ENCODE measurements around the gene STAT4. TPM values are rescaled to one million over a fixed set of nuclear protein-coding genes. Genes with fewer than 3 reads are reported as not detected.

Gene STAT4
- total RNA-seq, 1 experiment from 2014 or later, result 0.71 TPM

DNA sequence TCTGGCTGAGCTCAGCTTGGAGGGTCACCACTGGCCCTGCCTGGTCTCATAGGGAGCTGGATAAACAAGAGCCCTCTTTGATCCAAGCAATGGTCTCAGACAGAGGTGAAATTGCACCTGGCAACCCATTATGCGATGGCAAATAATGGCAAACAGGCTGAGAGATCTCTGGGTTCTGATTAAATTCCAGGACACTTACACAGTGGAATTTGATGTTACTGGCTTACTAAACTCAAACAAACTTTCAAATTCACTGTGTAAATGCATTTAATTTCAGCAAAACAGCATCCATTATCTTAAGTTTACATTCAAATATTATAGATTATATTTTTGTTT lies 19.5 kb upstream of the STAT4 start:
- CTCF ChIA-PET, result no interaction called here
- Histone ChIP-seq H3K9me3 (ENCODE audit: low read depth, low read length, poor library complexity, severe bottlenecking) (no peaks in the 10 kb centered on the region), H3K27ac (ENCODE audit: low read depth, low read length, poor library complexity, severe bottlenecking) (no peak overlapping the region), H3K36me3 (ENCODE audit: insufficient read depth, low read length, poor library complexity, severe bottlenecking) (no peaks in the 10 kb centered on the region), H3K4me1 (ENCODE audit: insufficient read depth, low read length, poor library complexity, severe bottlenecking) (peaks cover 14% of the 10 kb centered on the region), H3K4me3 (ENCODE audit: low read depth, low read length, poor library complexity, severe bottlenecking) (no peak overlapping the region), H3K27me3 (replicated peaks; ENCODE audit: insufficient read depth, low read depth, low read length, poor library complexity) (no peaks in the 10 kb centered on the region)
- intact Hi-C loops (cut with micrococcal nuclease; ENCODE audit: unreplicated experiment), result no loop called here
- BruUV-seq (replicated peaks), result no TSS peak
- TF ChIP-seq EZH2 (IDR thresholded peaks at IDR 0.05; ENCODE audit: borderline replicate concordance, low read depth, low read length, poor library complexity, severe bottlenecking) (no peak), CTCF (conservative IDR thresholded peaks at IDR 0.05; ENCODE audit: low read depth, low read length) (no peak)
- no peak for DNase-seq (ENCODE audit: low spot score)
- POLR2A ChIA-PET (ENCODE audit: low non-redundant PET), result no interaction called here

DNA sequence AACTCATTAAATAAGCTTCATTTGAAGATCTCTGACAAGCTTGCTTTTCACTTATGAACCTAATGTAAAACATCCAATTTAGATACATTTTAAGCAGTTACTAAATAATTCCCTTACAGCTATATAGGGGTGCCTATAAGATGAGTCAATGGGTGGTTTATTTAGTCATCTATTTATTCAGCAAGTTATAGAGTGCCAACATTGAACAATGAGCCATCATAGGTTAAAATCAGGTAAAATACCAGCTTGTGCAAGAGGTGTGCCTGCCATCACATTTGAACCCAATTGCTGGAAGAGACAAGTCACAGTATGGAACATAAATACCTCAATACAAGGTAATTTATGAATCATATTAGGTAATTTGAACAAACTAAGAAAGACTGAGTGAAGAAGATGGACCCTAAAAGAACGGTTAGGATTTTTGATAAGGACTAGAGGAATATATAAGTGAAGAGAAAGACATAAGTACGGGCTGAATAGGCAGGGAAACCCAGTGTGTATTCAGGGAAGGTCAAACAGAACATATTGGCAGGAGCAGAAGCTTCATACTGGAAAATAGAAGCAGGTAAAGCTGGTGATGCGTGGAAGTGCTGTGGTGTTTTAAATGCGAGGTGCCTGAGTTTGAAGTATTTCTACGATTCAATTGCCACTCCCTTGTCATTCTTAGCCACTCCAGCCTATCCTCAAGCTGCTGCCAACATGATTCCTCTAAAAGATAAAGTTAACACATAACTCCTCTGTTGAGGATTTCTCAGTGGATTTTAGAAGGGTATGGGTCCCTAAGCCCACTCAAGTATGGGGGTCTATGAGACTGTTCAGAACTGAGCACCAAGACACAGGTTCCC lies 18.9 kb upstream of the STAT4 start:
- ChIA-PET POLR2A (ENCODE audit: low non-redundant PET) (no interaction called here), CTCF (no interaction called here)

DNA sequence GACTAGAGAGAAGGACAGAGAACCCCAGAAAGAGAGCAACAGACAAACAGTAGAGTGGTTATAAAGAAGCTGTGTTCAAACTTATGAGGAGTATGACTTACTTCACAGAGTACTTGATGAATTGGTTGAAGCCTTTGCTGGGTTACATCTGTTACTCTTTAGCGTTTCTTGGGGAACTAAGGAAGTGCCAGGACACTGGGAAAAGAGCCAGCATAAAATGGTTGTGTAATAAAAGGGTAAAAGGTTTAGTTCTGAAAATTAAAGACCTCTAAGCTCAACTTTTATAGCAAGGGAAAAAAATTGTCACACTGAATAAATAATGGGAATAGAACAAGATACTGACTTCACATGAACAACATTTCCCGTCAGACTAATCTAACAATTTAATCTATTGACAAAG lies 17.0 kb upstream of the STAT4 start:
- Histone ChIP-seq H3K4me3 (ENCODE audit: low read depth, low read length, poor library complexity, severe bottlenecking) (no peak overlapping the region), H3K27ac (ENCODE audit: low read depth, low read length, poor library complexity, severe bottlenecking) (no peak overlapping the region), H3K27me3 (replicated peaks; ENCODE audit: insufficient read depth, low read depth, low read length, poor library complexity) (no peaks in the 10 kb centered on the region), H3K4me1 (ENCODE audit: insufficient read depth, low read length, poor library complexity, severe bottlenecking) (peaks cover 14% of the 10 kb centered on the region), H3K36me3 (ENCODE audit: insufficient read depth, low read length, poor library complexity, severe bottlenecking) (no peaks in the 10 kb centered on the region), H3K9me3 (ENCODE audit: low read depth, low read length, poor library complexity, severe bottlenecking) (no peaks in the 10 kb centered on the region)
- BruUV-seq (replicated peaks), result no TSS peak
- ChIA-PET CTCF (no interaction called here), POLR2A (ENCODE audit: low non-redundant PET) (no interaction called here)
- peak; percentile 56 for DNase-seq (ENCODE audit: low spot score)
- TF ChIP-seq CTCF (conservative IDR thresholded peaks at IDR 0.05; ENCODE audit: low read depth, low read length) (no peak), EZH2 (IDR thresholded peaks at IDR 0.05; ENCODE audit: borderline replicate concordance, low read depth, low read length, poor library complexity, severe bottlenecking) (no peak)
- intact Hi-C loops (cut with micrococcal nuclease; ENCODE audit: unreplicated experiment), result no loop called here

More for the DNA sequence above, 18.9 kb upstream of the STAT4 start:
- Histone ChIP-seq H3K36me3 (ENCODE audit: insufficient read depth, low read length, poor library complexity, severe bottlenecking) (no peaks in the 10 kb centered on the region), H3K4me1 (ENCODE audit: insufficient read depth, low read length, poor library complexity, severe bottlenecking) (peaks cover 14% of the 10 kb centered on the region), H3K27me3 (replicated peaks; ENCODE audit: insufficient read depth, low read depth, low read length, poor library complexity) (no peaks in the 10 kb centered on the region), H3K4me3 (ENCODE audit: low read depth, low read length, poor library complexity, severe bottlenecking) (no peak overlapping the region), H3K27ac (ENCODE audit: low read depth, low read length, poor library complexity, severe bottlenecking) (no peak overlapping the region), H3K9me3 (ENCODE audit: low read depth, low read length, poor library complexity, severe bottlenecking) (no peaks in the 10 kb centered on the region)
- intact Hi-C loops (cut with micrococcal nuclease; ENCODE audit: unreplicated experiment), result no loop called here
- DNase-seq (ENCODE audit: low spot score), result no peak
- TF ChIP-seq CTCF (conservative IDR thresholded peaks at IDR 0.05; ENCODE audit: low read depth, low read length) (no peak), EZH2 (IDR thresholded peaks at IDR 0.05; ENCODE audit: borderline replicate concordance, low read depth, low read length, poor library complexity, severe bottlenecking) (no peak)
- BruUV-seq (replicated peaks), result no TSS peak

Data from A673 (cell line).